Measurements from ENCODE around the gene NUP160. TPM values are rescaled to one million over a fixed set of nuclear protein-coding genes. Genes with fewer than 3 reads are reported as not detected.
"Not testable (repeated sequence)": the region's sequence is repeated elsewhere in the genome, so short reads cannot be mapped to it uniquely, and the experiment has no call there.

The NUP160 gene
- total RNA-seq, 1 donor from 2014 or later, result 88.2 TPM

DNA sequence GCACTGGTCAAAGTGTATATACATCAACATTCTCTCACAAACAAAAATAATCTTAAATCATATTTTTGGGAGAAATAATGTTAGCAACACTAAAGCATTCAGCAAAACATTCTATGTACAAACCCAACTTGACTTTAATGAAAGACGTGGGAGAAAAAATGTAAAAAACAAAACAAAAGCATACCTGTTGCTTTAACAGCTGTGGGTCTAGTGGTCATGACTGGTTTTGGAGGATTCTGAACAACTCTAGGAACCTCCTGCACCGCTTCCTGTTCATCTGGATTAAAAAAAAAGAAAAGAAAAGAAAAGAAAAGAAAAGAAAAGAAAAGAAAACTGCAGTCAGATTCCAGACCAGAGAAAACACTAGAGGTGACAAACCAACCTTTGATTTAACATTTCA is 83.1 kb downstream of the NUP160 start:
- Histone ChIP-seq H3K9ac (no peak overlapping the region), H3F3A (ENCODE audit: low read depth) (peaks cover 25% of the 10 kb centered on the region), H2AFZ (replicated peaks) (no peak overlapping the region), H3K4me3 (peak overlapping the region; percentile 72), H3K79me2 (ENCODE audit: low read depth) (peaks cover 78% of the 10 kb centered on the region), H3K4me1 (peaks cover 12% of the 10 kb centered on the region), H4K20me1 (ENCODE audit: low read depth) (peaks cover 32% of the 10 kb centered on the region), H3K27ac (no peak overlapping the region), H3K9me3 (ENCODE audit: low read depth) (no peaks in the 10 kb centered on the region), H3K36me3 (peaks cover 9% of the 10 kb centered on the region), H3K27me3 (no peaks in the 10 kb centered on the region), H3K4me2 (peak overlapping the region; percentile 81)
- TF ChIP-seq EZH2phosphoT487 (IDR thresholded peaks at IDR 0.05) (no peak), EZH2 (IDR thresholded peaks at IDR 0.05) (no peak), CTCF (IDR thresholded peaks at IDR 0.05) (no peak)
- DNase-seq (ENCODE audit: low spot score), result no peak
- H3K27ac Mint-ChIP-seq, result no peak overlapping the region
- no peaks in the 10 kb centered on the region for H3K9me3 Mint-ChIP-seq
- H3K36me3 Mint-ChIP-seq, result peaks cover 12% of the 10 kb centered on the region
- peaks cover 7% of the 10 kb centered on the region for H3K27me3 Mint-ChIP-seq (ENCODE audit: insufficient read depth, low read depth)
- peaks cover 21% of the 10 kb centered on the region for H3K4me1 Mint-ChIP-seq
- H3K4me3 Mint-ChIP-seq, result peak overlapping the region; percentile 93

DNA sequence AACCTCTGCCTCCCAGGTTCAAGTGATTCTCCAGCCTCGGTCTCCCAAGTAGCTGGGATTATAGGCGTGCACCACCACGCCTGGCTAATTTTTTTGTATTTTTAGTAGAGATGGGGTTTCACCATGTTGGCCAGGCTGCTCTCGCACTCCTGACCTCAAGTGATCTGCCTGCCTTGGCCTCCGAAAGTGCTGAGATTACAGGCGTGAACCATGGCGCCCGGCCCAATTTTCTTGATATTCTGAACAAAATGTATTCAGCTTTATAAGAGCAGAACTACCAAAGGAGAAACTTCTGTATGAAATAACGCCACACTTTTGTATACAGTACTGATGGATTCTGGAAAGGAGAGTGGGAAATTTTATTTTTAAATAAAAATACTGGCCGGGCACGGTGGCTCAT is 88.9 kb downstream of the NUP160 start:
- H3K36me3 ChIP-seq; H3K4me1 Mint-ChIP-seq; H3K27ac Mint-ChIP-seq; H3K4me2 ChIP-seq; H3K27ac ChIP-seq; H3K27me3 Mint-ChIP-seq (ENCODE audit: insufficient read depth, low read depth); H3K9ac ChIP-seq; H3K9me3 ChIP-seq (ENCODE audit: low read depth); DNase-seq (ENCODE audit: low spot score); H3F3A ChIP-seq (ENCODE audit: low read depth); H2AFZ ChIP-seq (replicated peaks); H3K27me3 ChIP-seq; H3K4me3 ChIP-seq; H3K9me3 Mint-ChIP-seq; H3K4me1 ChIP-seq; H3K4me3 Mint-ChIP-seq: not testable (repeated sequence)
- H3K79me2 ChIP-seq (ENCODE audit: low read depth), result peaks cover 80% of the 10 kb centered on the region
- peaks cover 46% of the 10 kb centered on the region for H3K36me3 Mint-ChIP-seq
- peaks cover 18% of the 10 kb centered on the region for H4K20me1 ChIP-seq (ENCODE audit: low read depth)

- peaks cover 8% of the 10 kb centered on the region for H3K36me3 ChIP-seq
- no peak overlapping the region for H2AFZ ChIP-seq (replicated peaks)
- H3K4me1 ChIP-seq, result no peaks in the 10 kb centered on the region
- TF ChIP-seq EZH2 (IDR thresholded peaks at IDR 0.05), result no peak
- TF ChIP-seq CTCF (IDR thresholded peaks at IDR 0.05), result no peak
- TF ChIP-seq EZH2phosphoT487 (IDR thresholded peaks at IDR 0.05), result no peak
- no peak overlapping the region for H3K9ac ChIP-seq
- H4K20me1 ChIP-seq (ENCODE audit: low read depth), result peaks cover 16% of the 10 kb centered on the region
- Mint-ChIP-seq H3K27ac (no peak overlapping the region), H3K4me3 (no peak overlapping the region), H3K36me3 (peaks cover 52% of the 10 kb centered on the region), H3K27me3 (ENCODE audit: insufficient read depth, low read depth) (no peaks in the 10 kb centered on the region), H3K9me3 (no peaks in the 10 kb centered on the region), H3K4me1 (no peaks in the 10 kb centered on the region)
- DNase-seq (ENCODE audit: low spot score), result no peak
- no peak overlapping the region for H3K4me2 ChIP-seq
- no peak overlapping the region for H3K27ac ChIP-seq
- peaks cover 62% of the 10 kb centered on the region for H3K79me2 ChIP-seq (ENCODE audit: low read depth)
- H3K9me3 ChIP-seq (ENCODE audit: low read depth), result no peaks in the 10 kb centered on the region
- H3K27me3 ChIP-seq, result no peaks in the 10 kb centered on the region
- peaks cover 5% of the 10 kb centered on the region for H3F3A ChIP-seq (ENCODE audit: low read depth)
- H3K4me3 ChIP-seq, result no peak overlapping the region
These were observed 91.9 kb downstream of the NUP160 start for GRCh38 chr11:47756208-47756607.

DNA sequence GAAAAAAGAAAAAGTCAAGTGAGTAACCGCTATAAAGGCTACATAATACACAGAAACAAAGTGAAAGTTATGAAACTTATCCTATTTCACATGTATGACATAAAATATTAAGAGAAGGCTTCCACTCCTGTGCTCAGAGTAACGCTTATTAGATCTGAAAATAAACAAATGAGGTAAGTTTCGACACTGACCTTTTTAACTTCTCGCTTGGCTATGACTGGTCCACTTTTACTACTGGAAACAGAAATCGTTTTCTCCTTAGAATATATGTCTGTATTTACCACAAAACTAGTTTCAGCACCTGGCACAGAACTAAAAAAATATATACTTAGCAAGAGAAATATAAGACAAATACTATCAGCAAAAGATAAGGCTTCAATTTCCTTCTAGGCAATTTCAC is 97.4 kb downstream of the NUP160 start:
- TF ChIP-seq EZH2 (IDR thresholded peaks at IDR 0.05) (no peak), CTCF (IDR thresholded peaks at IDR 0.05) (no peak), EZH2phosphoT487 (IDR thresholded peaks at IDR 0.05) (no peak)
- no peaks in the 10 kb centered on the region for H3K9me3 ChIP-seq (ENCODE audit: low read depth)
- H3F3A ChIP-seq (ENCODE audit: low read depth), result peaks cover 4% of the 10 kb centered on the region
- no peaks in the 10 kb centered on the region for H3K27me3 ChIP-seq
- peaks cover 7% of the 10 kb centered on the region for H4K20me1 ChIP-seq (ENCODE audit: low read depth)
- Mint-ChIP-seq H3K27me3 (ENCODE audit: insufficient read depth, low read depth) (no peaks in the 10 kb centered on the region), H3K9me3 (no peaks in the 10 kb centered on the region), H3K4me3 (no peak overlapping the region), H3K27ac (no peak overlapping the region), H3K36me3 (peaks cover 39% of the 10 kb centered on the region), H3K4me1 (no peaks in the 10 kb centered on the region)
- H3K36me3 ChIP-seq, result peaks cover 42% of the 10 kb centered on the region
- no peak overlapping the region for H2AFZ ChIP-seq (replicated peaks)
- peaks cover 29% of the 10 kb centered on the region for H3K79me2 ChIP-seq (ENCODE audit: low read depth)
- H3K4me3 ChIP-seq, result no peak overlapping the region
- no peaks in the 10 kb centered on the region for H3K4me1 ChIP-seq
- no peak overlapping the region for H3K4me2 ChIP-seq
- no peak for DNase-seq (ENCODE audit: low spot score)
- no peak overlapping the region for H3K9ac ChIP-seq
- no peak overlapping the region for H3K27ac ChIP-seq

- not testable (repeated sequence) for H3K27me3 Mint-ChIP-seq (ENCODE audit: insufficient read depth, low read depth); H3K4me3 ChIP-seq; H3F3A ChIP-seq (ENCODE audit: low read depth); H3K9me3 Mint-ChIP-seq; H4K20me1 ChIP-seq (ENCODE audit: low read depth); H2AFZ ChIP-seq (replicated peaks); H3K27me3 ChIP-seq; H3K4me2 ChIP-seq; H3K9ac ChIP-seq; H3K9me3 ChIP-seq (ENCODE audit: low read depth); H3K4me1 ChIP-seq; H3K27ac ChIP-seq; H3K79me2 ChIP-seq (ENCODE audit: low read depth); H3K4me1 Mint-ChIP-seq; DNase-seq (ENCODE audit: low spot score); H3K4me3 Mint-ChIP-seq; H3K27ac Mint-ChIP-seq
- H3K36me3 Mint-ChIP-seq, result peaks cover 41% of the 10 kb centered on the region
- H3K36me3 ChIP-seq, result peaks cover 64% of the 10 kb centered on the region
These were observed 105.7 kb downstream of the NUP160 start for GRCh38 chr11:47742494-47742893.

DNA sequence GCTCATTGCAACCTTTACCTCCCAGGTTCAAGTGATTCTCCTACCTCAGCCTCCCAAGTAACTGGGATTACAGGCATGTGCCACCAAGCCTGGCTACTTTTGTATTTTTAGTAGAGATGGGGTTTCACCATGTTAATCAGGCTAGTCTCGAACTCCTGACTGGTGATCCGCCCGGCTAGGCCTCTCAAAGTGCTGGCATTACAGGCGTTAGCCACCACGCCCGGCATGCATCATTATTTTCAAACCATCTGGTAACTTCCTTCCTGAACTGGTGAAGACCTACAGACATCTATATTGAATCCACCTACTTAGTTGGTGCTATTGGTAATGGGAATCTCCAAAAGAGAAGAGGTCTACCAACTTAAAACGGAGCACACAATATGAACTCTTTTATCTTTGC is 110.3 kb downstream of the NUP160 start:
- not testable (repeated sequence) for H3K4me3 Mint-ChIP-seq; H3K27ac ChIP-seq; H3K9ac ChIP-seq; H3K27ac Mint-ChIP-seq; H4K20me1 ChIP-seq (ENCODE audit: low read depth); H3K4me1 Mint-ChIP-seq; H2AFZ ChIP-seq (replicated peaks); H3K9me3 Mint-ChIP-seq; H3K27me3 ChIP-seq; H3K79me2 ChIP-seq (ENCODE audit: low read depth); H3K4me1 ChIP-seq; H3K4me3 ChIP-seq; H3K27me3 Mint-ChIP-seq (ENCODE audit: insufficient read depth, low read depth); DNase-seq (ENCODE audit: low spot score); H3K9me3 ChIP-seq (ENCODE audit: low read depth); H3K4me2 ChIP-seq
- H3K36me3 ChIP-seq, result peaks cover 44% of the 10 kb centered on the region
- H3F3A ChIP-seq (ENCODE audit: low read depth), result peaks cover 16% of the 10 kb centered on the region
- peaks cover 36% of the 10 kb centered on the region for H3K36me3 Mint-ChIP-seq
